GM18873 (cell line): ENCODE results near the gene RPLP2.

Experiments
- ATAC-seq: cut with Tn5 transposase; IDR thresholded peaks from one replicate; pipeline ENCODE4 v1.9.1; 2021; ENCODE audit warnings: mild to moderate bottlenecking, moderate library complexity, moderate number of reproducible peaks; ENCODE audit not compliant: unreplicated experiment, low FRiP score

RPLP2 gene

GRCh38 chr11:790721-791564 is 18.8 kb upstream of the RPLP2 start:
- no peak for ATAC-seq

GRCh38 chr11:791658-792534 is 17.9 kb upstream of the RPLP2 start:
- no peak for ATAC-seq

- ATAC-seq: no peak
These were observed 17.3 kb upstream of the RPLP2 start for GRCh38 chr11:792535-792821.

- no peak for ATAC-seq
These were observed 16.9 kb upstream of the RPLP2 start for GRCh38 chr11:792873-793272.

- no peak for ATAC-seq
These were observed 16.2 kb upstream of the RPLP2 start for GRCh38 chr11:793556-793955.

- no peak for ATAC-seq
These were observed 15.6 kb upstream of the RPLP2 start for GRCh38 chr11:794013-794765.

- no peak for ATAC-seq
These were observed 14.8 kb upstream of the RPLP2 start for GRCh38 chr11:794766-795633.

GRCh38 chr11:795634-796564 is 13.9 kb upstream of the RPLP2 start:
- no peak for ATAC-seq

GRCh38 chr11:796565-797295 is 13.0 kb upstream of the RPLP2 start:
- ATAC-seq: no peak

- peak; percentile 31 for ATAC-seq
These were observed 12.3 kb upstream of the RPLP2 start for GRCh38 chr11:797296-798092.

GRCh38 chr11:798093-798713 is 11.6 kb upstream of the RPLP2 start, which contains the start of gene SLC25A22:
Gene SLC25A22, minus strand, starts transcription at chr11:798281. Its CDS starts 3,275 bp downstream, at chr11:795006.
- ATAC-seq: peak; percentile 43

GRCh38 chr11:799641-800316 is 10.0 kb upstream of the RPLP2 start:
- ATAC-seq: no peak

GRCh38 chr11:800473-800872 is 9.3 kb upstream of the RPLP2 start:
- ATAC-seq: no peak

- ATAC-seq: no peak
These were observed 8.5 kb upstream of the RPLP2 start for GRCh38 chr11:801097-801780.

GRCh38 chr11:802018-802617 is 7.6 kb upstream of the RPLP2 start:
- ATAC-seq: no peak
